Measurements from ENCODE around the gene PDE9A. TPM values are rescaled to one million over a fixed set of nuclear protein-coding genes. Genes with fewer than 3 reads are reported as not detected.

The PDE9A gene
- total RNA-seq, 1 donor from 2014 or later: 20.7 TPM

DNA sequence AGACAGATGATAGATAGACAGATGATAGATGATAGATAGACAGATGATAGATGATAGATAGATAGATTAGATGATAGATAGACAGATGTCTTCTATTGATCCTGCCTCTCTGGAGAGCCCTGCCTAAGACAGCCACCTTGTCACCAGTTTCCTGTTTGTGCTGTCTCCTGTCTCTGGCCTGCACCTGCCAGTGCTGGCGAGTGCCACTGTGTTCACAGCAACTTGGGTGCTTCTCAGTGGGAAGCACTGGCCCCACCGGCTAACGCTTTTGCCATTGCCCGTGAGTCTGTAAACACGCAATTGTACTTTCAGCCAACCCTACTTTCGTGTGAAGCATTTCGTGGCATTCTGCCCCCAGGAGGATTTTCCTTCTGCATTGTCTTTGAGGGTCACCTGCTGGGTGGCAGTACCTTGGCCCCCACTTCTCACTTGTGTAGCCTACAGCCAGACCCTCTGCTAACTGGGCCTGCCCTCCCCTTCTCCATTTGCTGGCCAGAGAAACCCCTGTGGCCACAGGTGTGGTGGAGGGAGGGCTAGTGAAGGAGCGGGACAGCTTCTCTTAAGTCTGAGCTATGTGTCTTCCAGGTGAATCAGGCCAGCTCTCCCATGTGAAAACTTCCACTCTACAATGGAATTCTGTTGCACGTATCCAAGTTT, 23.4 kb upstream of the PDE9A start:
- Mint-ChIP-seq H3K27me3 (ENCODE audit: unreplicated experiment) (no peaks in the 10 kb centered on the region), H3K4me3 (ENCODE audit: unreplicated experiment) (no peak overlapping the region), H3K4me1 (ENCODE audit: unreplicated experiment) (no peaks in the 10 kb centered on the region), H3K27ac (ENCODE audit: unreplicated experiment) (no peak overlapping the region), H3K36me3 (ENCODE audit: low read depth, unreplicated experiment) (no peaks in the 10 kb centered on the region), H3K9me3 (ENCODE audit: unreplicated experiment) (no peaks in the 10 kb centered on the region)
- TF ChIP-seq CTCF (IDR thresholded peaks at IDR 0.05; ENCODE audit: unreplicated experiment): no peak
- no peak for DNase-seq (ENCODE audit: low spot score)

DNA sequence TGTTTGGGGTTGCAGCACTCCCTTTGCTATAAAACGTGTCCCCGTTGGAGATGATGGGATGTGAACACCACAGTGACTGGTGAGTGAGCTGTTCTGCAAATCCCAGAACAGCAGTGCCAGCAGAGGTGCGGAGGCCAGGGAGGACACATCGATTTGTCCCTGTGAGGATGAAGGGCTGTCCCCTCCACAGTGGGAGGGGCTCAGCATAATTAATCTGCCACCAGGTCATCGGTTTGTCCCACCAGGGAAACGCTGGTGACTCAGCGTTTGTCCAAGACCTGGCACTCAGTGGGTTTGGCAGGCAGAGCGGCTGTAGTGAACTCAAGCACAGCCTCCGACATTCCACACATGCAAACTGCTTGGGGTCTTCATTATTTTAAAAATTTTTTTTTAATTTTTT, 22.8 kb upstream of the PDE9A start:
- Mint-ChIP-seq H3K27ac (ENCODE audit: unreplicated experiment) (no peak overlapping the region), H3K9me3 (ENCODE audit: unreplicated experiment) (no peaks in the 10 kb centered on the region), H3K4me3 (ENCODE audit: unreplicated experiment) (no peak overlapping the region), H3K4me1 (ENCODE audit: unreplicated experiment) (no peaks in the 10 kb centered on the region), H3K36me3 (ENCODE audit: low read depth, unreplicated experiment) (no peaks in the 10 kb centered on the region), H3K27me3 (ENCODE audit: unreplicated experiment) (no peaks in the 10 kb centered on the region)
- no peak for DNase-seq (ENCODE audit: low spot score)
- no peak for TF ChIP-seq CTCF (IDR thresholded peaks at IDR 0.05; ENCODE audit: unreplicated experiment)

DNA sequence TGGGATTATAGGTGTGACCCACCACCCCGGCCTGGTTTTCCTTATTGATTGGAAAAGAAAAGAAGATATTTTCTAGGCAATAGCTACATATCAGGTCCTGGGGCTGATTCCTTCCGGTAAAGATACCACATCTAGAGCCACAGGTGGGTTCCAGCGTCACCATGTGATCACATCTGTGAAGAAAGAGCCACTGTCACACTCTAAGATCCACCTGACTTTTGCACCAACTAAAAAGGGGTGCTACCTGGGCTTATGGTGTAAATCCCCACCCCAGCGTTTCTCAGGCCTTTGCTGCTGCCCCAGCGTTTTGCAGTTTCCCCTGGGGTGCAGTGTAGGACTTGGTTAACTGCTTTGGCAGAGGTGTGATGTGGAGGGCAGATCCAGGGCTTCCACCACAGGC, 22.3 kb upstream of the PDE9A start:
- H3K36me3 Mint-ChIP-seq (ENCODE audit: low read depth, unreplicated experiment): no peaks in the 10 kb centered on the region
- H3K27me3 Mint-ChIP-seq (ENCODE audit: unreplicated experiment): no peaks in the 10 kb centered on the region
- H3K4me3 Mint-ChIP-seq (ENCODE audit: unreplicated experiment): no peak overlapping the region
- DNase-seq (ENCODE audit: low spot score): no peak
- H3K9me3 Mint-ChIP-seq (ENCODE audit: unreplicated experiment): no peaks in the 10 kb centered on the region
- H3K27ac Mint-ChIP-seq (ENCODE audit: unreplicated experiment): no peak overlapping the region
- no peak for TF ChIP-seq CTCF (IDR thresholded peaks at IDR 0.05; ENCODE audit: unreplicated experiment)
- no peaks in the 10 kb centered on the region for H3K4me1 Mint-ChIP-seq (ENCODE audit: unreplicated experiment)

- DNase-seq (ENCODE audit: low spot score): no peak
- Mint-ChIP-seq H3K27ac (ENCODE audit: unreplicated experiment) (no peak overlapping the region), H3K4me1 (ENCODE audit: unreplicated experiment) (no peaks in the 10 kb centered on the region), H3K36me3 (ENCODE audit: low read depth, unreplicated experiment) (no peaks in the 10 kb centered on the region), H3K9me3 (ENCODE audit: unreplicated experiment) (no peaks in the 10 kb centered on the region), H3K4me3 (ENCODE audit: unreplicated experiment) (no peak overlapping the region), H3K27me3 (ENCODE audit: unreplicated experiment) (no peaks in the 10 kb centered on the region)
- no peak for TF ChIP-seq CTCF (IDR thresholded peaks at IDR 0.05; ENCODE audit: unreplicated experiment)
Observed at GRCh38 chr21:42632336-42632751, 21.1 kb upstream of the PDE9A start.

GRCh38 chr21:42632771-42633690, 20.4 kb upstream of the PDE9A start:
- no peak for DNase-seq (ENCODE audit: low spot score)
- H3K9me3 Mint-ChIP-seq (ENCODE audit: unreplicated experiment): no peaks in the 10 kb centered on the region
- no peak overlapping the region for H3K4me3 Mint-ChIP-seq (ENCODE audit: unreplicated experiment)
- H3K27ac Mint-ChIP-seq (ENCODE audit: unreplicated experiment): no peak overlapping the region
- no peaks in the 10 kb centered on the region for H3K36me3 Mint-ChIP-seq (ENCODE audit: low read depth, unreplicated experiment)
- H3K4me1 Mint-ChIP-seq (ENCODE audit: unreplicated experiment): no peaks in the 10 kb centered on the region
- no peak for TF ChIP-seq CTCF (IDR thresholded peaks at IDR 0.05; ENCODE audit: unreplicated experiment)
- H3K27me3 Mint-ChIP-seq (ENCODE audit: unreplicated experiment): no peaks in the 10 kb centered on the region

All from endothelial cell (in vitro differentiated cells).